HepG2 (cell line): ENCODE data around the gene CCT7. TPM values are rescaled to one million over a fixed set of nuclear protein-coding genes. Genes with fewer than 3 reads are reported as not detected.

Experiments used
- ARID2 ChIP-seq: sonication (generic); formaldehyde crosslinking; IDR thresholded peaks from 2 replicates; pipeline ENCODE4 v1.8.1; 2022; ENCODE audit warnings: mild to moderate bottlenecking, missing genetic modification reagents, borderline replicate concordance
- HOXA9 ChIP-seq: sonication (generic); formaldehyde crosslinking; IDR thresholded peaks from 2 replicates; pipeline ENCODE4 v1.8.1; 2022; ENCODE audit warnings: missing genetic modification reagents, mild to moderate bottlenecking, moderate library complexity, borderline replicate concordance
- ISX ChIP-seq: sonication (generic); formaldehyde crosslinking; conservative IDR thresholded peaks from 2 replicates; pipeline ENCODE4 v1.5.0; 2020; ENCODE audit warnings: missing genetic modification reagents
- NFE2L1 ChIP-seq: sonication (generic); formaldehyde crosslinking; IDR thresholded peaks from 2 replicates; pipeline ENCODE4 v1.4.0; 2020; ENCODE audit warnings: missing genetic modification reagents, mild to moderate bottlenecking, borderline replicate concordance
- NFE2L2 ChIP-seq: fragments of 150-350 bp; IDR thresholded peaks from 2 replicates; pipeline ENCODE4 v1.6.1; 2014; ENCODE audit warnings: low read length
- RBM39 ChIP-seq: fragments of 200-400 bp; formaldehyde crosslinking; IDR thresholded peaks from one replicate; pipeline ENCODE4 v1.6.1; 2018; ENCODE audit warnings: antibody characterized with exemption, mild to moderate bottlenecking, low read depth, low read length; ENCODE audit not compliant: poor library complexity, severe bottlenecking
- RFXANK ChIP-seq: IDR thresholded peaks from 2 replicates; pipeline ENCODE4 v1.6.1; 2016
- RFXAP ChIP-seq: sonication (generic); formaldehyde crosslinking; IDR thresholded peaks from 2 replicates; pipeline ENCODE4 v1.4.0; 2020; ENCODE audit warnings: missing genetic modification reagents, borderline replicate concordance
- SMARCC2 ChIP-seq: fragments of 450-650 bp; IDR thresholded peaks from 2 replicates; pipeline ENCODE4 v1.6.1; 2017; ENCODE audit warnings: antibody characterized with exemption, mild to moderate bottlenecking
- ZMAT3 ChIP-seq: sonication (generic); formaldehyde crosslinking; conservative IDR thresholded peaks from 2 replicates; pipeline ENCODE4 v1.7.0; 2021; ENCODE audit warnings: missing genetic modification reagents
- ZNF567 ChIP-seq: sonication (generic); formaldehyde crosslinking; IDR thresholded peaks from 2 replicates; pipeline ENCODE4 v1.8.1; 2023; ENCODE audit warnings: mild to moderate bottlenecking, missing genetic modification reagents, borderline replicate concordance
- ZNF598 ChIP-seq: sonication (generic); formaldehyde crosslinking; IDR thresholded peaks from 2 replicates; pipeline ENCODE4 v1.5.1; 2020; ENCODE audit warnings: mild to moderate bottlenecking, missing genetic modification reagents, borderline replicate concordance
- ZNF646 ChIP-seq: sonication (generic); formaldehyde crosslinking; IDR thresholded peaks from 2 replicates; pipeline ENCODE4 v1.9.0; 2021; ENCODE audit warnings: mild to moderate bottlenecking, missing genetic modification reagents
- ZNF660 ChIP-seq: sonication (generic); formaldehyde crosslinking; IDR thresholded peaks from 2 replicates; pipeline ENCODE4 v1.5.1; 2020; ENCODE audit warnings: mild to moderate bottlenecking, low read depth, missing genetic modification reagents, borderline replicate concordance
- ZNF674 ChIP-seq: sonication (generic); formaldehyde crosslinking; IDR thresholded peaks from 2 replicates; pipeline ENCODE4 v1.5.0; 2020; ENCODE audit warnings: low read depth, mild to moderate bottlenecking, missing genetic modification reagents
- ZNF792 ChIP-seq: IDR thresholded peaks from 2 replicates; pipeline ENCODE4 v1.6.1; 2016
- polyA plus RNA-seq, 8 experiments: library from polyadenylated mRNA; depleted of rRNA in 3 of 8; stranded (reverse) in 7 of 8; unstranded in 1 of 8; fragments of >200 nt; fragmentation: Illumina TruSeq in 4 of 8; extraction: Trizol in 4 of 8; gene quantifications; 2 replicates each; pipeline versions ENCODE4 v1.2.1 to v1.2.3, GENCODE V29; 2011 to 2016; ENCODE audit warnings: low read depth in 4 of 8, missing spikeins in 1 of 8, mixed read lengths in 1 of 8; ENCODE audit not compliant: insufficient read depth in 1 of 8
- total RNA-seq, 5 experiments: library from RNA; depleted of rRNA; stranded (reverse); fragments of >200 nt; fragmentation: Illumina TruSeq; extraction: Trizol; gene quantifications; 2 replicates each; pipeline ENCODE4 v1.2.3, GENCODE V29; 2016; ENCODE audit warnings: low read depth in 1 of 5
- TF ChIP-seq, protein P1 (sequence below): sonication (generic); formaldehyde crosslinking; IDR thresholded peaks from 2 replicates; pipeline ENCODE4 v1.8.0; 2022; ENCODE audit warnings: missing genetic modification reagents, low read depth, mild to moderate bottlenecking, borderline replicate concordance
- TF ChIP-seq, protein P2 (sequence below): sonication (generic); formaldehyde crosslinking; IDR thresholded peaks from 2 replicates; pipeline ENCODE4 v1.8.0; 2022; ENCODE audit warnings: mild to moderate bottlenecking, missing genetic modification reagents, borderline replicate concordance

Gene CCT7
- total and polyA plus RNA-seq, 2 of the 13 experiments (the other 11 are each of a cell fraction or from before 2014, with no cell fraction given), result 347 to 517 TPM

DNA sequence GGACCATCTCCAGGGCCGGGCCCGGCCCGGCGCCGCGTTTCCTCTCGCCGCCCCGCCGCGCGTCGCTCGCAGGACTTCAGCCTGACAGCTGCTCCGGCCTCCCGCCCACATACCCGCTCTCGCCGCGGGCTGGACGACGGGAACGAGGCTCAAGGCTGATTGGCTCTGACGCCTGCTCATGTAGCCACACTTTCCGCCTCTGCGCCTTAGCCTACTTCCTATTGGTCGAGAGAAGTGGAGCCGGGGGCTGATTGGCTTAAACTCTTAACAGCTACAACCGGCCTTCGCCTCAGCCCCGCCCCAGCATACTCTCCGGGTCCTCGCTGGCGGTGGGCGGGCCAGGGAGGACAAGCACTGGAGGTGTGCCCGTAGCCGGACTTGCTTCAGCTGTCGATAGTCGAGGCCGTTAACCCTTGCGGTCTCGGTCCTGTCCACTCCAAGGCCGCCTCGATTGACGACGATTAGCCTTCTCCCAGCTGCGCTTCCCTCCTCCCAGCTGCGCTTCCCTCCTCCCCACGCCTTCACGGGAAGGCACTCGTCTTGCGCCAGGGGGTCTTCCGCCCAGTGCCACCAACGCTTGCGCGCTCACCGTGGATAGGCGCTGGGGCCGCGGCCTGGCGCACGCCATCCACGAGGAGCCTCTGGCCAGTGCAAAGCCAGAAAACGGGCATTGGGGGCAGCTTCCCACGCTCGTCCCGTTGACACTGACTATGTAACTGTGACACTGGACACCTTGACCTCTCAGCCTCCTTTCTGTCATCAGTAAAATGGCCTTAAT, 765 bp upstream of the CCT7 start, which contains the start of gene PRADC1 (continued):
- TF ChIP-seq ZNF646 (peak; percentile 61; the same call in 1 of the 2 replicates), NFE2L2 (no peak), RFXAP (CRISPR knock-in tag) (peak; percentile 94), NFE2L1 (CRISPR knock-in tag) (no peak), ZNF598 (peak; percentile 14; the same call in 1 of the 2 replicates), ARID2 (no peak; the same call in 1 of the 2 replicates), ZNF567 (0 out of 2 replicates have a peak, but pooled peaks have one; percentile 25), RFXANK (CRISPR knock-in tag) (peak; percentile 79; the same call in 1 of the 2 replicates), HOXA9 (CRISPR knock-in tag) (peak; percentile 21; the same call in 1 of the 2 replicates), RBM39 (peak; percentile 4), ZMAT3 (CRISPR knock-in tag) (0 out of 2 replicates have a peak, but pooled peaks have one; percentile 31), ZNF660 (CRISPR knock-in tag) (0 out of 2 replicates have a peak, but pooled peaks have one; percentile 42), ZNF674 (CRISPR knock-in tag) (no peak), ISX (CRISPR knock-in tag) (no peak), SMARCC2 (no peak), ZNF792 (CRISPR knock-in tag) (peak; percentile 80)
- TF ChIP-seq, protein P1, sequence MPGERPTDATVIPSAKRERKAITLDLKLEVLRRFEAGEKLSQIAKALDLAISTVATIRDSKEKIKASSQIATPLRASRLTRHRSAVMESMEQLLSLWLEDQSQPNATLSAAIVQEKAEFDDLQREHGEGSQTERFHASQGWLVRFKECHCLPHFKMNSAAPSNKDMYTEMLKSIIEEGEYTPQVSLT (CRISPR knock-in tag), result no peak
- TF ChIP-seq, protein P2, sequence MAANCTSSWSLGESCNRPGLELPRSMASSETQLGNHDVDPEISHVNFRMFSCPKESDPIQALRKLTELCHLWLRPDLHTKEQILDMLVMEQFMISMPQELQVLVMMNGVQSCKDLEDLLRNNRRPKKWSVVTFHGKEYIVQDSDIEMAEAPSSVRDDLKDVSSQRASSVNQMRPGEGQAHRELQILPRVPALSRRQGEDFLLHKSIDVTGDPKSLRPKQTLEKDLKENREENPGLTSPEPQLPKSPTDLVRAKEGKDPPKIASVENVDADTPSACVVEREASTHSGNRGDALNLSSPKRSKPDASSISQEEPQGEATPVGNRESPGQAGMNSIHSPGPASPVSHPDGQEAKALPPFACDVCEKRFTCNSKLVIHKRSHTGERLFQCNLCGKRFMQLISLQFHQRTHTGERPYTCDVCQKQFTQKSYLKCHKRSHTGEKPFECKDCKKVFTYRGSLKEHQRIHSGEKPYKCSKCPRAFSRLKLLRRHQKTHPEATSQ (CRISPR knock-in tag), result no peak
